MV-4-11 (cell line): ENCODE results near the gene NFATC2.

Experiments
- DNase-seq: peaks from one replicate; lab custom pipeline; 2025; lab: John Stamatoyannopoulos, UW

Gene NFATC2

GRCh38 chr20:51470499-51470820 is 72.1 kb downstream of the NFATC2 start:
- no peak for DNase-seq

GRCh38 chr20:51469578-51470498 is 72.7 kb downstream of the NFATC2 start:
- no peak for DNase-seq

- DNase-seq: no peak
These were observed 73.5 kb downstream of the NFATC2 start for GRCh38 chr20:51469046-51469445.

GRCh38 chr20:51468636-51469035 is 73.9 kb downstream of the NFATC2 start:
- no peak for DNase-seq

GRCh38 chr20:51467956-51468626 is 74.4 kb downstream of the NFATC2 start:
- no peak for DNase-seq

- DNase-seq: no peak
These were observed 78.5 kb downstream of the NFATC2 start for GRCh38 chr20:51463998-51464397.

- DNase-seq: no peak
These were observed 79.0 kb downstream of the NFATC2 start for GRCh38 chr20:51463560-51463959.

- DNase-seq: no peak
These were observed 79.8 kb downstream of the NFATC2 start for GRCh38 chr20:51462566-51463276.

- peak; percentile 22 for DNase-seq
These were observed 80.7 kb downstream of the NFATC2 start for GRCh38 chr20:51461846-51462245.

- no peak for DNase-seq
These were observed 81.2 kb downstream of the NFATC2 start for GRCh38 chr20:51461306-51461705.

- DNase-seq: peak; percentile 95
These were observed 81.8 kb downstream of the NFATC2 start for GRCh38 chr20:51460569-51461265.

- DNase-seq: no peak
These were observed 82.4 kb downstream of the NFATC2 start for GRCh38 chr20:51460163-51460562.

GRCh38 chr20:51458751-51459439 is 83.6 kb downstream of the NFATC2 start:
- no peak for DNase-seq

- no peak for DNase-seq
These were observed 85.0 kb downstream of the NFATC2 start for GRCh38 chr20:51457533-51457932.

GRCh38 chr20:51456511-51457509 is 85.7 kb downstream of the NFATC2 start:
- DNase-seq: peak; percentile 49

GRCh38 chr20:51454250-51454865 is 88.2 kb downstream of the NFATC2 start:
- no peak for DNase-seq

- DNase-seq: no peak
These were observed 89.7 kb downstream of the NFATC2 start for GRCh38 chr20:51452734-51453365.

- DNase-seq: no peak
These were observed 90.4 kb downstream of the NFATC2 start for GRCh38 chr20:51452091-51452613.

- DNase-seq: no peak
These were observed 91.0 kb downstream of the NFATC2 start for GRCh38 chr20:51451484-51451883.
